K562 (cell line): ENCODE measurements around the gene GBA2. TPM values are rescaled to one million over a fixed set of nuclear protein-coding genes. Genes with fewer than 3 reads are reported as not detected.

Source experiments
- CBFA2T3 ChIP-seq: fragments of 450-650 bp; IDR thresholded peaks from 2 replicates; pipeline ENCODE4 v1.6.1; 2017
- CREM ChIP-seq: IDR thresholded peaks from 2 replicates; pipeline ENCODE4 v1.6.1; 2014; ENCODE audit warnings: antibody characterized with exemption, low read depth
- CXXC5 ChIP-seq: fragments of 250-450 bp; sonication (Bioruptor Pico); IDR thresholded peaks from 2 replicates; pipeline ENCODE4 v1.8.0; 2022; ENCODE audit warnings: inconsistent platforms, mild to moderate bottlenecking, moderate library complexity
- E2F4 ChIP-seq: sonication (generic); formaldehyde crosslinking; IDR thresholded peaks from 2 replicates; pipeline ENCODE4 v1.8.0; 2022; ENCODE audit warnings: mild to moderate bottlenecking, low read depth, missing genetic modification reagents
- KLF10 ChIP-seq: fragments of 250-450 bp; sonication (Bioruptor Pico); IDR thresholded peaks from 2 replicates; pipeline ENCODE4 v1.6.1; 2021; ENCODE audit warnings: matching md5 sums
- KLF16 ChIP-seq: IDR thresholded peaks from 2 replicates; pipeline ENCODE4 v1.6.1; 2016; ENCODE audit warnings: antibody characterized with exemption
- MLLT1 ChIP-seq, 2 experiments: fragments of 450-650 bp; IDR thresholded peaks; 2 replicates each; pipeline ENCODE4 v1.6.1; 2016
- PATZ1 ChIP-seq: fragments of 250-450 bp; sonication (Bioruptor Pico); IDR thresholded peaks from 2 replicates; pipeline ENCODE4 v1.5.0; 2020; ENCODE audit warnings: mild to moderate bottlenecking, borderline replicate concordance
- TEAD1 ChIP-seq, 2 experiments: fragments of 450-650 bp in 1 of 2; sonication (generic) in 1 of 2; formaldehyde crosslinking; IDR thresholded peaks; 2 replicates each; pipeline versions ENCODE4 v1.4.0 to v1.8.0; 2020 to 2022; ENCODE audit warnings: mild to moderate bottlenecking in 2 of 2, missing genetic modification reagents in 1 of 2
- ZKSCAN8 ChIP-seq: fragments of 200-800 bp; sonication (Bioruptor generic); IDR thresholded peaks from 2 replicates; pipeline ENCODE4 v1.6.1; 2016; ENCODE audit warnings: missing genetic modification characterization, missing compliant biosample characterization
- ZNF217 ChIP-seq: sonication (generic); formaldehyde crosslinking; IDR thresholded peaks from 2 replicates; pipeline ENCODE4 v1.8.0; 2022; ENCODE audit warnings: mild to moderate bottlenecking, missing genetic modification reagents
- ZNF407 ChIP-seq: fragments of 450-650 bp; IDR thresholded peaks from 2 replicates; pipeline ENCODE4 v1.6.1; 2016; ENCODE audit warnings: low read depth
- ZNF707 ChIP-seq: fragments of 250-450 bp; sonication (Bioruptor Pico); conservative IDR thresholded peaks from 2 replicates; pipeline ENCODE4 v1.8.0; 2022; ENCODE audit warnings: inconsistent platforms, mild to moderate bottlenecking, moderate library complexity
- polyA plus RNA-seq, 8 experiments: library from polyadenylated mRNA; depleted of rRNA in 4 of 8; stranded (reverse) in 5 of 8; unstranded in 3 of 8; fragments of >200 nt; fragmentation: Nextera tagmentation in 2 of 8; fragmentation: Illumina TruSeq in 1 of 8; extraction: Ambion mirVana in 2 of 8; extraction: Trizol in 1 of 8; gene quantifications; 2 replicates each; pipeline versions ENCODE4 v1.2.1 to v1.2.3, GENCODE V29; 2011 to 2014; ENCODE audit warnings: inconsistent platforms in 1 of 8, missing spikeins in 1 of 8
- total RNA-seq, 7 experiments: library from RNA; depleted of rRNA in 6 of 7; stranded (reverse); fragments of >200 nt in 6 of 7; fragmentation: Illumina TruSeq in 2 of 7; extraction: Trizol in 2 of 7; gene quantifications; 2 replicates each; pipeline versions ENCODE4 v1.2.1 to v1.2.3, GENCODE V29; 2011 to 2021; ENCODE audit warnings: low replicate concordance in 1 of 7

Gene GBA2
- total and polyA plus RNA-seq, 9 of the 15 experiments (the other 6 are each of a cell fraction or from before 2014, with no cell fraction given), result 14.1 to 60.4 (median 32.1) TPM

- TF ChIP-seq PATZ1 (CRISPR knock-in tag), result peak; percentile 61; the same call in 1 of the 2 replicates
- no peak for TF ChIP-seq E2F4 (CRISPR knock-in tag)
- no peak for TF ChIP-seq KLF10 (CRISPR knock-in tag)
- TF ChIP-seq TEAD1 (CRISPR knock-in tag; IDR thresholded peaks at IDR 0.05), result no peak
- TF ChIP-seq KLF16, result no peak; the same call in 1 of the 2 replicates
- no peak for TF ChIP-seq ZNF707 (CRISPR knock-in tag)
- TF ChIP-seq ZNF217 (CRISPR knock-in tag), result no peak
- TF ChIP-seq ZNF407, result no peak
- TF ChIP-seq CREM, result peak; percentile 54
- TF ChIP-seq CXXC5 (CRISPR knock-in tag), result no peak
- TF ChIP-seq ZKSCAN8, result no peak
- TF ChIP-seq CBFA2T3, result peak; percentile 44; the same call in 1 of the 2 replicates
- peak; percentile 84 to 95 for TF ChIP-seq MLLT1 (IDR thresholded peaks at IDR 0.05)
Observed at GRCh38 chr9:35729700-35730485, 19.1 kb downstream of the GBA2 start (continued).
